Erythroblast (primary cell): ENCODE measurements around the gene DSE.

Source experiments
- GATA1 ChIP-seq: IDR thresholded peaks from 2 replicates; pipeline ENCODE4 v1.6.1; 2011; ENCODE audit warnings: low read depth, mild to moderate bottlenecking, control low read depth, low read length, moderate library complexity
- POLR2A ChIP-seq: IDR thresholded peaks from 2 replicates; pipeline ENCODE4 v1.6.1; 2011; ENCODE audit warnings: mild to moderate bottlenecking, low read length

DNA sequence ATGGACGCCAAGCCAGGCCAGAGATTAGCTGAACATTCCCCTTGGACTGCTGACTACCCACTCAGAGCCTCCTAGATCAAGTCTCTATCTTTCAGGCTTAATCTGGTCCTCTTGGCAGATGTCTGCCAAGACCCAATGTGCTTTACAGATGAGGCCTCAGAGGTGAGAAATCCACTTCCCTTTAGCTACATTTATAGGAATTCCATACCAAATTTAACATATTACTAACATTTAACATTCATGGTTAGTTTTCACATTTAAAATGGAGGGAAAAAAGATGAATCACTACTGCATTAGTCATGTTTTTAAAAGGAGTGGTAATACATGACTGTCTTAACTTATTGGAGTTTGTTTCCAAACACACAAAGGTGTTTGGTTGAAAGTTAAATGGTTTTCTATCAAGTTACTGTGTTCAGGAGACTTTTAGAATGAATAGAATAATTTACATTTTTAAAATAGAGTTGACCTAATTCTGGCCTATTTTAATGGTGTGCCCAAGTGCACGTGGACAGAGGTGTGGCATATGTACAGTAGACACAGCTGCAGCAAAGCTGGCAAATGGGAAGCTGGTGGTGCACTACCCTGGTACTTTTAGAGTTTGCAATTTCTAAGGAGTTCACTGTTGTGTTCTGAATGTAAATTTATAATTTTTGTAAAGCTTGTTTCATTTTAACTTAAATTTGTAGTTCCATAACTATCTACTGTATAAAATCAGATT lies 48.5 kb downstream of the DSE start:
- TF ChIP-seq POLR2A (no peak), GATA1 (no peak)
